Endothelial cell of umbilical vein (primary cell): ENCODE measurements around the gene VPS8.

Experiments
- CTCF ChIP-seq, 2 donors: IDR thresholded peaks; 1 replicate in 1 of 2; 2 replicates in 1 of 2; pipeline ENCODE4 v1.5.1; 2011; ENCODE audit warnings: low read length in 2 of 2, mild to moderate bottlenecking in 2 of 2, moderate library complexity in 2 of 2, control low read depth in 1 of 2, inconsistent platforms in 1 of 2, low read depth in 1 of 2; ENCODE audit not compliant: insufficient read depth in 1 of 2; ENCODE audit errors: extremely low read depth in 1 of 2
- JUN ChIP-seq: IDR thresholded peaks from 2 replicates; pipeline ENCODE4 v1.6.1; 2011; ENCODE audit warnings: borderline replicate concordance, low read depth; ENCODE audit not compliant: insufficient read length, insufficient read depth

GRCh38 chr3:185052631-185053030, 240.7 kb downstream of the VPS8 start:
- TF ChIP-seq CTCF (IDR thresholded peaks at IDR 0.05; ENCODE audit: extremely low read depth in 1 of 2, insufficient read depth in 1 of 2, low read depth in 1 of 2, low read length in 2 of 2) (no peak), JUN (no peak)
